Bronchial epithelial cell (primary cell): ENCODE measurements around the gene MLF2. TPM values are rescaled to one million over a fixed set of nuclear protein-coding genes. Genes with fewer than 3 reads are reported as not detected.

Experiments
- DNase-seq: peaks from one replicate; pipeline ENCODE4 v3.0.0-alpha.2; 2010; ENCODE audit warnings: low read depth
- FAIRE-seq: peaks from 2 replicates; lab custom pipeline; 2011; peaks lifted over from hg19 to GRCh38; lab: Jason Lieb, UNC
- H3K27me3 ChIP-seq: 2 replicates; pipeline ENCODE4 v1.5.1; 2011; ENCODE audit warnings: low read length; ENCODE audit not compliant: control insufficient read depth, insufficient read depth
- H3K36me3 ChIP-seq: 2 replicates; pipeline ENCODE4 v1.5.1; 2011; ENCODE audit warnings: low read length; ENCODE audit not compliant: control insufficient read depth, insufficient read depth
- H3K4me3 ChIP-seq: 2 replicates; pipeline ENCODE4 v1.5.1; 2011; ENCODE audit warnings: mild to moderate bottlenecking, low read depth, low read length, control low read depth
- total RNA-seq: library from RNA; depleted of rRNA; stranded (reverse); fragments of >200 nt; gene quantifications from 2 replicates; pipeline ENCODE4 v1.2.1, GENCODE V29; 2014
- TF ChIP-seq, protein P1 (sequence below): IDR thresholded peaks from 2 replicates; pipeline ENCODE4 v1.5.1; 2011; ENCODE audit warnings: mild to moderate bottlenecking, moderate library complexity, low read length, control low read depth, inconsistent platforms; ENCODE audit not compliant: insufficient read depth, severe bottlenecking

Gene MLF2
- total RNA-seq, 1 donor from 2014 or later = 136 TPM

DNA sequence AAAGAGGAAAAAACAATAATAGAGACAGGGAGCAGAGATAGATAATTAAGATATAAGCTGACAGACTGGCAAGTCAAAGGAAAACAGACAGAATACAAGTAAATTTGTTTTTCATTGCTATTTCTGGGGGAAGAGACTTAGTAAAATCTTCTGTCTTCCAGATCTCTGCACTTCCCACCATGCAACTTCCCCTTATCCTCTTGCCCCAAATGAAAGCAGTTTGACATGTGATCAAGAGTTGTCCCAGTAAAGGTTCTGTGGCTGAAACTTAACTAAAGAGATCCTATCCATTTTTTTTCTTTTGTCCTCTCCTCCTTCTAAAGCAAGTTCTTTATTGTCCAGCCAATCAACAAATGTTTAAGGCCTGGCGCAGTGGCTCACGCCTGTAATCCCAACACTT is 1.5 kb upstream of the MLF2 start:
- peaks cover 13% of the 10 kb centered on the region for H3K36me3 ChIP-seq
- H3K4me3 ChIP-seq = no peak overlapping the region
- TF ChIP-seq, protein P1, sequence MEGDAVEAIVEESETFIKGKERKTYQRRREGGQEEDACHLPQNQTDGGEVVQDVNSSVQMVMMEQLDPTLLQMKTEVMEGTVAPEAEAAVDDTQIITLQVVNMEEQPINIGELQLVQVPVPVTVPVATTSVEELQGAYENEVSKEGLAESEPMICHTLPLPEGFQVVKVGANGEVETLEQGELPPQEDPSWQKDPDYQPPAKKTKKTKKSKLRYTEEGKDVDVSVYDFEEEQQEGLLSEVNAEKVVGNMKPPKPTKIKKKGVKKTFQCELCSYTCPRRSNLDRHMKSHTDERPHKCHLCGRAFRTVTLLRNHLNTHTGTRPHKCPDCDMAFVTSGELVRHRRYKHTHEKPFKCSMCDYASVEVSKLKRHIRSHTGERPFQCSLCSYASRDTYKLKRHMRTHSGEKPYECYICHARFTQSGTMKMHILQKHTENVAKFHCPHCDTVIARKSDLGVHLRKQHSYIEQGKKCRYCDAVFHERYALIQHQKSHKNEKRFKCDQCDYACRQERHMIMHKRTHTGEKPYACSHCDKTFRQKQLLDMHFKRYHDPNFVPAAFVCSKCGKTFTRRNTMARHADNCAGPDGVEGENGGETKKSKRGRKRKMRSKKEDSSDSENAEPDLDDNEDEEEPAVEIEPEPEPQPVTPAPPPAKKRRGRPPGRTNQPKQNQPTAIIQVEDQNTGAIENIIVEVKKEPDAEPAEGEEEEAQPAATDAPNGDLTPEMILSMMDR = no peak
- FAIRE-seq = no peak
- no peak for DNase-seq
- no peaks in the 10 kb centered on the region for H3K27me3 ChIP-seq

DNA sequence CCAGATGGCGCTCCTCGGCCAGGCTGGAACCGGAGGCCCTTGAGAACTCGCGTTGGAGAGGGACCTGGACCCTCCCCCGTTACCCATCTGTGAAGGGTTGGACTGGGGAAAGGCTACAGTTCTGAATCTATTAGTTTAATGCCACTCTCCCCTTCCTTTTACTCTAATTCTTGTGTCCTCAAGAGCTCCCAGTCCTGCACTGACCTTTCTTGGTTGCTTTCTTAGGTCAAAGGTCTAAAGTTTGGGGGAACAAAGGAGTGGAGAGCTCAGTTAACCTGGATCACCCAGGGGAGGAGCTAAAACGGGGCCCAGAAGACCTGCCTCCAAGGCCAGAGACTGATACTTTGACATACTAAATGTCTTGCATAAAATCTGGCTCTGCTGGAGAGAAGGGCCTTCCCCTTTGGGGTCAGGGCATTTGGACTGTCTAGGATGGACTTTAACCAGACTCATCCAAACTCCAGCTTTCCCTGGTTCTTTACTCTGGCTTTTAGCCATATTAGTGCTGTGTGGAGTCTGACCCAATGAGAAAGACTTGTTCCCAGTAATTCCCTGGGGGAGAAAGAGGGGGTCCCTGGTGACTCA is 923 bp upstream of the MLF2 start:
- Histone ChIP-seq H3K36me3 (peaks cover 14% of the 10 kb centered on the region), H3K4me3 (no peak overlapping the region), H3K27me3 (no peaks in the 10 kb centered on the region)
- FAIRE-seq (no peak), DNase-seq (no peak)
- TF ChIP-seq, protein P1 = no peak

DNA sequence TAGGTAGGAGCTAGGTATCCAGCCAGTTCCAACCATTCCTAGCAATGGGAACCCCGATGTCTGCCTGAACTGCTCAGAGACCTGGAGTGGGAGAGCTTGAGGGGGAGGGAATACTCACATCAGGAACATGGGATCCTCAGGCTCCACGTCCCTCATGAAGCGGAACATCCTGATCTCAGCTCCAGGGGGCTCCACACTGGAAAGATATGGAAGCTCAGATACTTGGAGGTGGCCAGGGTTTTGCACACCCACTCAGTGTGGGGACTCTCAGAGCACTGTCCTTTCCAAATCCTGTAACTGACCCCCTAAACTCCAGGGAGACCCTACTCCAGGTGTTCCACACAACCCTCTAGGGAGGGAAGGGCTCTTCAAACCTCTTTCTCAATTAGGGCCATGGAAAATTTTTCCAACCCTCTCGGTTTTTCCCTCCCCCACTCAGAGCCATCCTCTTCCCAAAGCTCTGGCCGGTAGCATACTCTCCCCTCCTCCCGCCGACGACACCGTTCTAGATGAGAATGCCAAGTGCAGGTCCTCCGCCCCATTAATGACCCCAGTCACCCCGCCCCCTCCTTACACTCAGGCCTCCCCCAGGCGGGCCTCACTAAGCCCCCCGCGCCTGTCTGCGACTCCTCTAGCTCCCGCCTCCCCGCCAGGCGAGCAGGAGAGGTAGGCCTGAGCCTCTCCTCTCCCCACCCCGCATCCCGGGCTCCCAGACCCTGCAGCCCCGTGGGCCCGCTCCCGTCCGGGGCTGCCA is 597 bp downstream of the MLF2 start:
- H3K27me3 ChIP-seq = no peaks in the 10 kb centered on the region
- peak overlapping the region; percentile 86 for H3K4me3 ChIP-seq
- TF ChIP-seq, protein P1 = peak; percentile 36
- H3K36me3 ChIP-seq = peaks cover 26% of the 10 kb centered on the region
- DNase-seq (peak; percentile 23), FAIRE-seq (no peak)

DNA sequence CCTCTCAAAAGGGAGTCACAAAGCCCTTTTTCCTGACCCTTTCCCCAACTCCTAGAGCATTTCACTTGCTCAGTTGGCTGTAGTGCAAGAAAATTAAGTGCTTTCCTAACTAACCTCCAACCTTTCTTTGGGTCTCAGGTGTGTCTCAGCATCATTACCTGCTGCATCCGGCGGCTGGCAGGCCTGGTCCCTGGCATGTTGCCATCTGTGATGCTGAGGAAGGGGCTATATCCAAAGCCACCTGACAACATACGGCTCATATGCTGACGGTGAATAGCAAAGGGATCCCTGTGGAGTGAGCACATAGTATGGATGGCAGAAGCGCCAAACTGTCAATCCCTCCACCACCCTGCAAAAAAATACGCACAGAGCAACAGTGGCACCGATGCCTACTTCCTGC is 1.2 kb downstream of the MLF2 start:
- Histone ChIP-seq H3K27me3 (no peaks in the 10 kb centered on the region), H3K36me3 (peaks cover 28% of the 10 kb centered on the region), H3K4me3 (peak overlapping the region; percentile 86)
- TF ChIP-seq, protein P1 = no peak
- FAIRE-seq = no peak
- no peak for DNase-seq

DNA sequence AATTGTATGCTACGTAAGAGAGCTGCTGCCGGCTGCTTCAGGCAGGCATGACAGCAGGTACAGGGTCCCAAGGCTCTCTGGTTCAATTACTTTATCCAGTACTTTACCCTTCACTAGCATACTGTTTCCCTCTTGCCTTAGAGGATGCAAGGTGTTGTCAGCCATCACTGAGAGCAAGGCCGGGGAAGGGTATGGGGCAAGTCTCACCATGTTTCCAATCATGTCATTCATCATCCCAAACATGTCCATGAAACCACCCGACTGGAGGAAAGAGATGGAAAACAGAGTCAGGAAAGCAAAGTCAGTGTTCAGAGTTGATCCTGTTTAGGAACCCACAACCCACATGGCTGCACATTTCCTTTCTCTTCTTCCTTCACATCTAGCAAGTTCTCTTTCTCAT is 2.4 kb downstream of the MLF2 start:
- TF ChIP-seq, protein P1 = no peak
- H3K4me3 ChIP-seq = no peak overlapping the region
- no peaks in the 10 kb centered on the region for H3K27me3 ChIP-seq
- H3K36me3 ChIP-seq = peaks cover 28% of the 10 kb centered on the region
- FAIRE-seq = no peak
- peak; percentile 59 for DNase-seq
